ENCODE results near the gene ZNF629. TPM values are rescaled to one million over a fixed set of nuclear protein-coding genes. Genes with fewer than 3 reads are reported as not detected.

ZNF629 gene
- total RNA-seq, 1 experiment from 2014 or later: 25.3 TPM

- Histone ChIP-seq H3K36me3 (ENCODE audit: insufficient read depth, low read length, poor library complexity, severe bottlenecking) (peaks cover 50% of the 10 kb centered on the region), H3K9me3 (ENCODE audit: low read depth, low read length, poor library complexity, severe bottlenecking) (no peaks in the 10 kb centered on the region), H3K4me3 (ENCODE audit: low read depth, low read length, poor library complexity, severe bottlenecking) (no peak overlapping the region), H3K4me1 (ENCODE audit: insufficient read depth, low read length, poor library complexity, severe bottlenecking) (peaks cover 4% of the 10 kb centered on the region), H3K27me3 (replicated peaks; ENCODE audit: insufficient read depth, low read depth, low read length, poor library complexity) (no peaks in the 10 kb centered on the region), H3K27ac (ENCODE audit: low read depth, low read length, poor library complexity, severe bottlenecking) (no peak overlapping the region)
- BruUV-seq (replicated peaks): no TSS peak
- ChIA-PET POLR2A (ENCODE audit: low non-redundant PET) (interaction anchor here (0.6 kb wide), 1 partner anchor 934 kb away, joined by 8 read pairs; no protein-coding TSS in a partner anchor), CTCF (no interaction called here)
- DNase-seq (ENCODE audit: low spot score): no peak
- no peak for TF ChIP-seq CTCF (conservative IDR thresholded peaks at IDR 0.05; ENCODE audit: low read depth, low read length)
- no peak for TF ChIP-seq EZH2 (IDR thresholded peaks at IDR 0.05; ENCODE audit: borderline replicate concordance, low read depth, low read length, poor library complexity, severe bottlenecking)
- intact Hi-C loops (cut with micrococcal nuclease; ENCODE audit: unreplicated experiment): no loop called here
These were observed 13.2 kb downstream of the ZNF629 start for GRCh38 chr16:30773826-30774225.

- H3K4me1 ChIP-seq (ENCODE audit: insufficient read depth, low read length, poor library complexity, severe bottlenecking): peaks cover 4% of the 10 kb centered on the region
- H3K4me3 ChIP-seq (ENCODE audit: low read depth, low read length, poor library complexity, severe bottlenecking): no peak overlapping the region
- no peaks in the 10 kb centered on the region for H3K27me3 ChIP-seq (replicated peaks; ENCODE audit: insufficient read depth, low read depth, low read length, poor library complexity)
- no peak for TF ChIP-seq CTCF (conservative IDR thresholded peaks at IDR 0.05; ENCODE audit: low read depth, low read length)
- no peak for TF ChIP-seq EZH2 (IDR thresholded peaks at IDR 0.05; ENCODE audit: borderline replicate concordance, low read depth, low read length, poor library complexity, severe bottlenecking)
- no peak overlapping the region for H3K27ac ChIP-seq (ENCODE audit: low read depth, low read length, poor library complexity, severe bottlenecking)
- H3K36me3 ChIP-seq (ENCODE audit: insufficient read depth, low read length, poor library complexity, severe bottlenecking): peaks cover 71% of the 10 kb centered on the region
- intact Hi-C loops (cut with micrococcal nuclease; ENCODE audit: unreplicated experiment): no loop called here
- BruUV-seq (replicated peaks): no TSS peak
- POLR2A ChIA-PET (ENCODE audit: low non-redundant PET): no interaction called here
- CTCF ChIA-PET: no interaction called here
- no peak for DNase-seq (ENCODE audit: low spot score)
- no peaks in the 10 kb centered on the region for H3K9me3 ChIP-seq (ENCODE audit: low read depth, low read length, poor library complexity, severe bottlenecking)
These were observed 15.3 kb downstream of the ZNF629 start for GRCh38 chr16:30771726-30772125.

GRCh38 chr16:30769379-30770089, 17.5 kb downstream of the ZNF629 start:
- Histone ChIP-seq H3K27ac (ENCODE audit: low read depth, low read length, poor library complexity, severe bottlenecking) (no peak overlapping the region), H3K36me3 (ENCODE audit: insufficient read depth, low read length, poor library complexity, severe bottlenecking) (peaks cover 92% of the 10 kb centered on the region), H3K4me3 (ENCODE audit: low read depth, low read length, poor library complexity, severe bottlenecking) (no peak overlapping the region), H3K4me1 (ENCODE audit: insufficient read depth, low read length, poor library complexity, severe bottlenecking) (no peaks in the 10 kb centered on the region), H3K9me3 (ENCODE audit: low read depth, low read length, poor library complexity, severe bottlenecking) (no peaks in the 10 kb centered on the region), H3K27me3 (replicated peaks; ENCODE audit: insufficient read depth, low read depth, low read length, poor library complexity) (no peaks in the 10 kb centered on the region)
- POLR2A ChIA-PET (ENCODE audit: low non-redundant PET): no interaction called here
- CTCF ChIA-PET: interaction anchor here (0.5 kb wide), 1 partner anchor 76 kb away, joined by 4 read pairs; no protein-coding TSS in a partner anchor
- DNase-seq (ENCODE audit: low spot score): no peak
- intact Hi-C loops (cut with micrococcal nuclease; ENCODE audit: unreplicated experiment): no loop called here
- TF ChIP-seq EZH2 (IDR thresholded peaks at IDR 0.05; ENCODE audit: borderline replicate concordance, low read depth, low read length, poor library complexity, severe bottlenecking) (no peak), CTCF (conservative IDR thresholded peaks at IDR 0.05; ENCODE audit: low read depth, low read length) (no peak)
- no TSS peak for BruUV-seq (replicated peaks)

Data from A673 (cell line).